GM12864 (cell line): ENCODE measurements around the gene MYO16.
"Not testable (repeated sequence)": the region's sequence is repeated elsewhere in the genome, so short reads cannot be mapped to it uniquely, and the experiment has no call there.

Source experiments
- DNase-seq: peaks from one replicate; pipeline ENCODE4 v3.0.0-alpha.2; 2011; ENCODE audit warnings: low read depth
- H3K4me3 ChIP-seq: 2 replicates; pipeline ENCODE4 v1.5.1; 2011; ENCODE audit warnings: mild to moderate bottlenecking, low read depth, low read length, control low read depth
- TF ChIP-seq, protein P1 (sequence below): IDR thresholded peaks from 2 replicates; pipeline ENCODE4 v1.5.1; 2011; ENCODE audit warnings: low read depth, mild to moderate bottlenecking, moderate library complexity, low read length, control low read depth, inconsistent platforms; ENCODE audit errors: missing control alignments

MYO16 gene

DNA sequence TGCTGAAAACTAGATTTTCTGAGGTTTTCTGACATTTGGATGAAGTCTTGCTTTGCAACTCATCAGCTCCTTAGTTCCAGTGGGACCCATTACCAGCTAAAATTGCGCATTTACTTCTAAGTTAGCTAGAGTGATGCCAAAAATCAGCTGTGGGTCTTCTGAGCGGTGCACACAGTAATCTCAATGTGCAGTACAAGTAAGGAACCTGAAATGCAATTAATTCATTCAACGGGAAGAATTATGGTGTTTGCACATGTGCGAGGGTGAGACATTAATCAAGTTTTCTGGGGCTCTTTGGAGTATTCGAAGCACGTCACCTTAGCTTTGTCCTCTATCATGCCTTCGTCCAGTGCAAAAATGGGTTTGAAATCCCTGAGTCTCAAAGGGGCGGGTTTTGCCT is 146.2 kb downstream of the MYO16 start:
- DNase-seq = no peak
- TF ChIP-seq, protein P1, sequence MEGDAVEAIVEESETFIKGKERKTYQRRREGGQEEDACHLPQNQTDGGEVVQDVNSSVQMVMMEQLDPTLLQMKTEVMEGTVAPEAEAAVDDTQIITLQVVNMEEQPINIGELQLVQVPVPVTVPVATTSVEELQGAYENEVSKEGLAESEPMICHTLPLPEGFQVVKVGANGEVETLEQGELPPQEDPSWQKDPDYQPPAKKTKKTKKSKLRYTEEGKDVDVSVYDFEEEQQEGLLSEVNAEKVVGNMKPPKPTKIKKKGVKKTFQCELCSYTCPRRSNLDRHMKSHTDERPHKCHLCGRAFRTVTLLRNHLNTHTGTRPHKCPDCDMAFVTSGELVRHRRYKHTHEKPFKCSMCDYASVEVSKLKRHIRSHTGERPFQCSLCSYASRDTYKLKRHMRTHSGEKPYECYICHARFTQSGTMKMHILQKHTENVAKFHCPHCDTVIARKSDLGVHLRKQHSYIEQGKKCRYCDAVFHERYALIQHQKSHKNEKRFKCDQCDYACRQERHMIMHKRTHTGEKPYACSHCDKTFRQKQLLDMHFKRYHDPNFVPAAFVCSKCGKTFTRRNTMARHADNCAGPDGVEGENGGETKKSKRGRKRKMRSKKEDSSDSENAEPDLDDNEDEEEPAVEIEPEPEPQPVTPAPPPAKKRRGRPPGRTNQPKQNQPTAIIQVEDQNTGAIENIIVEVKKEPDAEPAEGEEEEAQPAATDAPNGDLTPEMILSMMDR = no peak
- H3K4me3 ChIP-seq = no peak overlapping the region

GRCh38 chr13:108776650-108777049 is 147.2 kb downstream of the MYO16 start:
- no peak overlapping the region for H3K4me3 ChIP-seq
- DNase-seq = no peak
- TF ChIP-seq, protein P1 = no peak

- TF ChIP-seq, protein P1 = no peak
- DNase-seq = no peak
- H3K4me3 ChIP-seq = no peak overlapping the region
These were observed 148.3 kb downstream of the MYO16 start for GRCh38 chr13:108777421-108778420.

GRCh38 chr13:108779308-108779707 is 149.9 kb downstream of the MYO16 start:
- TF ChIP-seq, protein P1 = no peak
- H3K4me3 ChIP-seq = no peak overlapping the region
- DNase-seq = no peak

DNA sequence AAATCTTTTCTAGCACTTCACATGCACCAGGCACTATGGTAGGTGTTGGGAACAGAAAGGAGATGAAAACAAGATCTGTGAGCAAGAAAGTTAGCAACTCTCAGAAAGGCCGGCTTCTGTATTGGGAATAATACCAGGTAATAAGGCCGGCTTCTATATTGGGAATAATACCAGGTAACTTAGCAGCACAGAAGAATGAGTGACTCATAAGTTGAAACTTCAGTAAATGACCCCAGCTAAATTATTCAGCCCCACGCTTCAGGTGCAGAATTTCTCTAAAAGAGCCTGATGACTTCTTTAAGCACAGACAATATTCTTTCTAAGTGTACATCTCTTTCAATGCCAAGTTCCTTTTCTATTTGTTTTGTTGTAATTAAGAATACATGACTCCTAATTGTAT is 151.3 kb downstream of the MYO16 start:
- TF ChIP-seq, protein P1 = no peak
- no peak overlapping the region for H3K4me3 ChIP-seq
- DNase-seq = no peak

DNA sequence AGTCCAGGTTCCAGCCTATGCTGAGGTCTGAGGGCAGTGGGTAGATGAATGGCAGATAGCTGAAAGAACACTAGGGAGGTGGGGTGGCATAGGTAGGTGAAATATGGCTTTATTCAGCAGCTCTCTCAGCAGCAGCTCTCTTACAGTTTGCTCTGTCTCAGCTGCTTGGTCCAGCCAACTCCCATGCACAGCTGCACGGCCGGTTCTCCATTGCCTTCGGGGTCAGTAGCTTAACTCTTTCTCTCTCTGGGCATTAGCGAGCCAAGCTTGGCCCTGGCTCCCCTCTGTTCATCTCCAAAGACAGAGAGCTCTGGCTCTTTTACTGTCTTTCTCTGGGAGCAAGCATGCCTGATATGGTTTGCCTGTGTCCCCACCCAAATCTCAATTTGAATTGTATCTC is 151.9 kb downstream of the MYO16 start:
- H3K4me3 ChIP-seq = no peak overlapping the region
- TF ChIP-seq, protein P1 = no peak
- DNase-seq = no peak

DNA sequence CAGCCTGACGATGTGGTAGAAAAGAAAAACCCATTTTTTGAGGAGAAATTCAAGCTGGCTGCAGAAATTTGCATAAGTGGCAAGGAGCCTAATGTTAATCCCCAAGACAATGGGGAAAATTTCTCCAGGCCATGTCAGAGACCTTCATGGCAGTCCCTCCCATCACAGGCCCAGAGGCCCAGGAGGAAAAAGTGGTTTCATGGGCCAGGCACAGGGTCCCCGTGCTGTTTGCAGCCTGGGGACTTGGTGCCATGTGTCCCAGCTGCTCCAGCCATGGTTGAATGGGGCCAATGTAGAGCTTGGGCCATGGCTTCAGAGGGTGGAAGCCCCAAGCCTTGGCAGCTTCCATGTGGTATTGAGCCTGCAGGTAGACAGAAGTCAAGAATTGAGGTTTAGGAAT is 153.1 kb downstream of the MYO16 start:
- DNase-seq, H3K4me3 ChIP-seq: not testable (repeated sequence)
